ENCODE data around the gene UGT1A8.
"Not testable (repeated sequence)": the region's sequence is repeated elsewhere in the genome, so short reads cannot be mapped to it uniquely, and the experiment has no call there.

The UGT1A8 gene

DNA sequence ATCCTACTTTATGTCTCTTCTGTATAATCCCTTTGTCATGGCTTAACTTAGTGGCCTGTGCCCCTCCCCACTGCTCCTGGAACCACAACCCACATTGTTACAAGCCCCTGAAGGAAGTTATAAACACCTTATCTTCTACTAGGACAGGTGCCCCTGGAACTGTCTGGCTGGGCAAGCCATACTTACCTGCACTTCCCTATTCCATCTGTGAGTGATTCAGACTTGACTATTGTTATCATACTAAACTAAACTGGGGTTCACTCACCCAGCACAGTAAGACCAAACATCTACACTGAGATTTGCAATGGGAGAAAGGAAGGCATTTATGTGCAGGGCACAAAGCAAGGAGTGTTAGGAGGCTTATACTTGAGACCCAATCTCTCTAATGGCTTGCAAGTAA lies 71.6 kb downstream of the UGT1A8 start:
- FAIRE-seq = no peak

DNA sequence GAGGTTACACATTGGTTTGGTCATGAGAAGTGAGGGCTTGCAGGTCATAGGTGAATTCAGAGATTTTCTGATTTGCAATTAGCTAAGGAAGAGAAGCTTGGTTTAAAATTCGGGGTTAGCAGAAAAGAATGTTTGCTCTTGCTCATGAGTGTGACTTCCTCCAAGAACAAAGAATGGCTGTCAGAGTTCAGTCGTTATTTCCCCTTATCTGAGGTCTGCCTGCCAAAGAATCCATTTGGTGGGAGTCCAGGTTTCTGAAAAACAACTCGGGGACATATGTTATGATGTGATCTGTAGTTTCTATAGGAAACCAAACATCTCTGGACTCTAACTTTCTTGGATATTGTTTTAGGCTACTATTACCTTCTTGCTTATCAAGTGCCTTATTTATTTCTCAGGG lies 72.1 kb downstream of the UGT1A8 start:
- FAIRE-seq = no peak

DNA sequence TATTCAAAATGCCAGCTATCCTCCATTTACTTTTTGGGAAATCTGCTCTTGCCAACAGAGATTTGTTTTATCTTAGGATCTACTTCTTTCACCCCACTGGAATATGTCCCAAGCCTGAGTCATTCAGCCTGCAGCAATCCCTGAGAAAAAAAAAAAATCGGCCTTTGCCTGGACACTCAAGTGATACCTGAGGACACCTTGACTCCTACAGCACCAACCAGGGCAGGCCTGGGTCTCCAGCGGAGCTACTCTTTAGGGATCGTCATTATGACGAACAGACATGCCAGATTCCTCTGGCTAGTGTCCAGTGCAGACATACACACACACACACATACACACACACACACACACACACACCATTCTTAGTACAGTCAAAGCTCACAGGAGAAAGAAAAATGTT lies 73.0 kb downstream of the UGT1A8 start:
- no peak for FAIRE-seq

DNA sequence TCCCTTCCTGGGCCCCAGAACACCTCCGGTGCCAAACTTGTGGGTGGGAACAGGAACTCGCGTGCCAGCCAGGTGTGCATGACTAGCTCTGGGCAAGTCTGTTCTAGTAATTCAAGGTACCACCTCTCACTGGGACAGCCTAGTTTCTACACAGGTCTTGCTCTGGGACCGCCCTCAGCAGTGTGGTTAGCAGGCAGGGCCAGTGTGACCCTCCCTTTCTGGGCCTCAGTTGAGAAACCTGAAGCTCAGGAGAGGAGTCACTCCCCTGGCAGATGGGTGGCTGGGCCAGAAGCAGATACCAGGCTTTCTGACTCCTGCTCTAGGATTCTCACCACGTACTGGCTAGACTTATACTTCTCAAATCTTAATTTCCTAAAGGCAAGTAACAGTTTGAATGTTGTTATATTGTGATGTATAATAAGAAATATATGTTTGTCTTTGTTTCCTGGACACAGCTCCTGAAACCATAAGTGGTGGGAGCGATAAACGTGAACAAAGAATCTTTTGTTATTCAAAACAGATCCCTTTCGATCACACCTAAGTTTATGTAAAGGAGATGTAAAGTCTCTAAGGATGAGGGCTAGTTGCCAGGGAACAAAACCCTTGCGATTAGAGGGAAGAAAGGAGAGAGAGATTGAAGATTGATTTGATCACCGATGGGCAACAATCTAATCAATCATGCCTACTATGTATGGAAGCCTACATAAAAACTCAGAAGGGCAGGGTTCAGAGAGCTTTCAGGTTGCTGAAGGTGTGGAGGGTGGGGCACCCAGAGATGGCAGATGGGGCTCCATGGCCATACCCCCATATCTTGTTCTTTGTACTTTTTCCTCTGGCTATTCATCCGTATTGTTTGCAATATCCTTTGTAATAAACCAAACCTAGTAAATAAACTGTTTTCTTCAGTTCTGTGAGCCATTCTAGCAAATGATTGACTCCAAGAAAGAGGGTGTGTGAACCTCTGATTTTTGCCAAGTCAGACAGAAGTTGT lies 74.3 kb downstream of the UGT1A8 start:
- no peak for FAIRE-seq

DNA sequence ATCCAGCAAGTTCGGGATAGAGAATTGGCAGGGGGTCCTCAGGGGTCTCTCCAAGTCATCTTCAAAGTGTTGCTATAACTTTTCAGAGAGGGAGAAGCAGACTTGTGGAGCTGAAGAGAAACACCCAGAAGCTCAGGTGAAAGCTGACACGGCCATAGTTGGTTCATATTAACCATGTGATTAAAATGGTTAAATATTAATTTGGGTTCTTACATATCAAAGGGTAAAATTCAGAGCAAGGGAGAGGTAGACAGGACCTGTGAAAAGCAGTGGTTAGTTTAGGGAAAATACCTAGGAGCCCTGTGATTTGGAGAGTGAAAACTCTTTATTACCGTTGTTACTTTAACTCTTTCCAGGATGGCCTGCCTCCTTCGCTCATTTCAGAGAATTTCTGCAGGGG lies 75.2 kb downstream of the UGT1A8 start, which contains the start of gene UGT1A6:
Gene UGT1A6 (plus strand): TSS at position 243 of the 400 bp plus-strand sequence. CDS start 115 bp downstream, at position 358.
- FAIRE-seq = no peak

DNA sequence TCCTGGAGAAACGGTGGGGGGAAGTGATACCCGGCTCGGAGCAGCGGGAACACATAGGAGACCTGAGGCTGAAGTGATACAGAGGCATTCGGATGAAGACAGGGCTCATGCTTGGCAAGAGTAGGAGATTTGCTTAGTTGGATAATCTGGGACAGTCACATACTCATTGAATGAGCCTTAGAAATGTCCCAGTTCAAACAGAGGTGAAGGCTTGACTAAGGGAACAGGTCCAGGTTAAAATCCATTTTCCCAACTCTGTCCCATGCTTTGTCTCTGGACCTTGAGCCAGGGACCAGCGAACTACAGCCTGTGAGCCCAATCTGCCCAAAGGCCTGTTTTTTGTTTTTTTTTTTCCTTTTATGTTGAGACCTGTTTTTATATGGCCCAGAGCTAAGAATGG lies 76.5 kb downstream of the UGT1A8 start:
- FAIRE-seq = no peak

DNA sequence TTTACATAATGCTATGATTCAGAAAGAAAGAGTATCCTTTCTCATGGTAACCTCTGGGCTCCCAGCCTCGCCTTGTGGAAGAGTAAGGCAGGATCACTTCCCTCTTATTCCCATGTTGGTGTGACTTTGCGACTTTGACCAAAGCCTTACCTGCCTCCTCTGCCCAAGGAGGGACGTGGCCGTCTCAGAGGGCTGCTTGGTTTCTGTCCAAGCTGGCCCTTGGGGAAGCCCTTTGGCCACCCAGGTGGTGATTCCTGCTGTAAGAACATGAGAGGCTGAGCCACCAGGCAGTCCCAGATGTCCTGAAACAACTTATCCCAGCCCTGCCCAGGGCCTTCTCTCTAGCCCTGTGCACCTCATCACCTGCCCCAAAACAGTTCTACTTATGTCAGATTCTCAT lies 81.3 kb downstream of the UGT1A8 start:
- no peak for FAIRE-seq

DNA sequence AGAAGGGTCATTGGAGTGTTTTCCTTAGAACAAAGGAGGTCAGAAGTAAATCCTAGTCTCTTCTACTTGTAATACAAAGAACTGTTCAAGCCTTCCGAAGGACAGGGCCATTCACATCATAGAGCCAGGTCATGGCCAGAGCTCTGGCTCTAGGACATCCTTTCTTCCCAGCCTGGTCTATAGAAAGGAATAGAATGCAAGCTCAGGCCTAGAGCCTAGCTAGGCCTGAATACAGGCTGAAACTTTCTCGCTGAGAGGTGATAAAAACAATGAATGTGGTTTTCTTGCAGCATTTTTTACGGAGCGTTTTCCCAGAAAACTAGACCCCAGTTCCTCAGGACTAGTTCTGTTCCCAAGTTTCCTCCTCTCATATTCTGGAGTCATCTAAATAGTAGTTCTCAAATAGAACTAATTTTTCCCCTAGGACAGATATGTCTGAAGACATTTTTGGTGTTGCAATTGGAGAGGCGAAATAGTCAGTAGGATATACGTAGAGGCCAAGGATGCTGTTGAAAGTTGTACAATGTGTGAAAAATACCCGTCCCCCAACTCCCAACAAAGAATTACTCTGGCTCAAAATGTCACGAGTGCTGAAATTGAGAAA lies 82.1 kb downstream of the UGT1A8 start:
- FAIRE-seq = no peak

DNA sequence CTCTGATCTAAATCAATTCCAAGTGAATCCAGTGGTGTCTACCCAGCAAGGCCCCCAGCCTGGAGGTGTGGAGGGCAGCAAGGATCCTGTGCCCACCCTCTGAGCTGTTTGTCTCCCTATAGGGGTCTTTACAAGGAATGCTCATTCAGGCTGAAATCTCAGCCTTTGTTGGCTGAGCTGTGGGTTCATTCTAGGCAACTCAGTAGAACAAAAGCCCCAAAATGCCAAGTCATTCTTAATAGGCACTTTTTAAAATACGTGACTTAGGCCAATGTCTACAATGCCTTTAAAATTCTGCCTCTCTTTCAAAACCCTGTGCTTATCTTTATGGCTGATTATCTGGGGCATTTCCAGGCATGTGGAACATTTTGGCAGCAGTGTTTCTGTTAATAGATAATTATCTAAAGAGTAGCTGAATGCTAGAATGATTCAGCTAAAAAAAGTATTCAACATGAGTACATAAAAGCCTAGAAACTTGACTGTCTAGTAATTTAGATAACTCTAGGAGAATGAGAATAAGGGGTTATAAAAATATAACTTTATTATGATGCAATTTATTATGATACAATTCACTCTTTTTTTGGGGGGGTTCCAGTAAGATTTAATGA lies 82.7 kb downstream of the UGT1A8 start:
- no peak for FAIRE-seq

DNA sequence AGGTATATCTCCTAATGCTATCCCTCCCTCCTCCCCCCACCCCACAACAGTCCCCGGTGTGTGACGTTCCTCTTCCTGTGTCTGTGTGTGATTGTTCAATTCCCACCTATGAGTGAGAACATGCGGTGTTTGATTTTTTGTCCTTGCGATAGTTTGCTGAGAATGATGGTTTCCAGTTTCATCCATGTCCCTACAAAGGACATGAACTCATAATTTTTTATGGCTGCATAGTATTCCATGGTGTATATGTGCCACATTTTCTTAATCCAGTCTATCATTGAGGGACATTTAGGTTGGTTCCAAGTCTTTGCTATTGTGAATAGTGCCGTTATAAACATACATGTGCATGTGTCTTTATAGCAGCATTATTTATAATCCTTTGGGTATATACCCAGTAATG lies 83.4 kb downstream of the UGT1A8 start:
- not testable (repeated sequence) for FAIRE-seq

DNA sequence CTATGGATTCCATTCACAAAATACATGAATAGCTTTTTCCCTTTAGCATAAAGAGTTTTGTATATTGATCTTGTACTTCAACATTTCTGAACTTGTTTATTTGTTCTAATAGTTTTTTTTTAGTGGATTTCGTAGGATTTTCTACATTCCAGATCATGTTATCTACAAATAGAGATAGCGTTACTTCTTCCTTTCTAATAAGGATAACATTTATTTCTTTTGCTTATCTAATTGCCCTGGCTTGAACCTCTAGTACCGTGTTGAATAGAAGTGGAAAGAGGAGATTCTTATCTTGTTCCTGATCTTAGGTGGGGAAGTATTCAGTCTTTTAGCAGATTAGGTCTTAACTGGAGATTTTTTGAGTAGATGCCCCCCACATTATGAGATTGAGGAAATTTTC lies 84.8 kb downstream of the UGT1A8 start:
- FAIRE-seq = no peak

DNA sequence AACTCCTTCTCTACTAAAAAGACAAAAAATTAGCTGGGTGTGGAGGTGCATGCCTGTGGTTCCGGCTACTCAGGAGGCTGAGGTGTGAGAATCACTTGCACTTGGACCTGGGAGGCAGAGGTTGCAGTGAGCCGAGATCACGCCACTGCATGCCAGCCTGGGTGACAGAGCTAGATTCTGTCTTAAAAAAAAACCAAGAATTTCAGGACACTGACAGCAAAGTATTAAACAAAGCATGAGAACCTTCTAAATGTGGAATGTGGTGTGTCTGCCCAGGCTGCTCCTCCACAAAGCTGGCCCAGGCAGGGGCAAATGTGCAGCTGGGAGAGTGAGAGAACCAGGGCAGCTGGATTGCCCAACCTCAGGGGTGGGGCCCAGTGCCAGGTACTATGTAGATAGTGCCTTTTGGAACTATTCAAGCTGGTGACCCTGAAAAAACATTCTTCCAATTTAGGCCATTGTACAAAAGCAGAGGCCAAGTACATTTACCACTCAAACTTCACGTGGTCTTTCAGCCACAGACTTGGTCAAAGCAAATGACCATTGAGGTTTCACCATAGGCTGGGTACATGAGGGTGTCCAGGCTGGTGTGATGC lies 88.6 kb downstream of the UGT1A8 start:
- no peak for FAIRE-seq

DNA sequence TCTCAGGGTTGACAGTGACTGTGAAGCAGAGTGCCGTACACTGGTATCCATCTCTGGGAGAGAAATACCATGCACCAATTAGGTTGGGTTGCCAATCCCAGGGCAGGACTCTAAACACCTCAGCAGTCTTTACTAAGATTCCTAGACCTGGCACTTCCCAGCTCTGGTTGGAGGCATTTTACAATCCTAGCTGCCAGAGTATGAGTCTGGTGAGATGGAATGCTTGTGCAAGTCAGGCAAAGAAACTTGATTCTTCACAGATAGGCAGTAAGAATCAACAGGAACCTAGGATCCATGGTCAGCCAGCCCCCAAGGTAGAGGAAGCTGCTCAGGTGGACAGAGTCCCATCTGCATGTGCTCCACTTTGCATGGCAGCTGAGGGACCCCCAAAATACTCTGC lies 89.3 kb downstream of the UGT1A8 start:
- no peak for FAIRE-seq

DNA sequence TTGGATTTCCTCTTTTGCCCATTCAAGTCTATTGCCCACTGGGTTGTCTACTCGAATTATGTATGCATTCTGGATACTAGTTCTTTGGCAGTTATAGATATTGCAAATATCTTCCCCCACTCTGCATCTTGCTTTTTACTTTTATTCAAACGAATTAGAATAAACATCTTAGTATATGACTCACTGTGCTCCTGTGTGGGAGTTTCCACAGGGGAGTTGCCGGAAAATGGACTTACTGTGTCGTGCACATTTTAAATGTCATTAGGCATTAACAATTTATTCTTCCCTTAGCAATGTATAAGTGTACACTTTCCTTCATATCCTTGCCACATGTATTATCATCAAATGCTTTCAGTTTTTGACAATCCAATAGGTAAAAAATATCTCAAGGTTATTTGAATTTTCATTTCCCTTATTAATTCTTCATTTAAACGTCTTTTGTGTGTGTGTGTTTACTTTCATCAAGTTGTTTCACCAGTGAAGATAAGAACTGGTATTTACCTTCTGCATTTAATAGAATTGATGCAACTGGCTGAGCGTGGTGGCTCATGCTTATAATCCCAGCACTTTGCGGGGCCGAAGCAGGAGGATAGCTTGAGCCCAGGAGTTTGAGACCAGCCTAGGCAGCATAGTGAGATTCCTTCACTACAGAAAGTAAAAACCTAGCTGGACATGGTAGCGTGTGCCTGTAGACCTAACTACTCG lies 90.7 kb downstream of the UGT1A8 start:
- no peak for FAIRE-seq

DNA sequence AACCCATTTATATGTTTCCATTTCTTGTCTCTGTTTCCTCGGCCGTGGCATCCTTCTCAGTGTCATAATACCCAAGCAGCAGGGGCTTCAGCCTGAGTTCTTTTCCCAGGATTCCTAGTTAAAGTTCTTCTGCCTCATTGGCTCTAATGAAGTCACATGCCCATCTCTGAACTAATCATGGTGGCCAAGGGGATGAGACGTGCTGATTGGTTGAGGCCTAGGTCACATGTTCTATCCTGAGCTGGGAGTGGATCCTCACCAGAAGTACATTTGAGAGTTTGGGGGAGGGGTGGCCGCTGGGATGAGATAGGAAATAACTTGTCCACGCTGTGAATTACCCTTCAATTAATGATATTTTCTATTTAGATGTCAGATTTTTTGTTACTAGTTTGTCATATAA lies 91.5 kb downstream of the UGT1A8 start:
- FAIRE-seq = no peak

DNA sequence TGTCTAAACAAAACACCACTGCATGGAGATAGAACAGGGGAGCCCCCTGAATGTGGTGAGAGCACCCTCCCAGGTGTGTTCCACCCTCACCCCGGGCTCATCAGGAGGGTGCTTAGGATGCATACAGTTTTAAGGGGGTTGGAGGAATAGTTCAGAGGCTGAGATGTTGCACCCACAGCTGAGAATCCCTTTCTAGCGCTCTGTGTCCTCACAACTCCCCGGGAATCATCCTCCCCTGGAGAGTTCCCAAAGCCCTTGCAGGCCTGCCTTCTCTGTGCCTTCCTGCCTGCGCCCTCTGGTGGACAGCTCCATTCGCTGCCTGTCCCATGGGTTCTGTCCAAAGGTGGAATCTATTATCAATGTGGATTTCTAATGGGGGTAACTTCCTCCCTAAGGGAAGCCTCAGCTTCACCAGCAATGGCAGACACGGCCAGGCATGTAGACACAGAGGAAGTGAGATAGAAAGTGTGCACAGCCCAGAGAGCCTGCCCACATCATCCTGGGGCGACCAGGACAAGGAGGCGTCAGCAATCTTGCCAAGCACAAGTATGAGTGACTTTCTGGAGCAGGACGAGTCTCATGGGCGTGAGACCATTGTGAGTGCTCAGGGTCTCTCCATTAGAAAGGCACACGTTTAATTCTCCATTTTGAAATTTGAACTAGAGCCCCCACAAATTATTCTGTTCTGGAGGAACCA lies 94.0 kb downstream of the UGT1A8 start:
- FAIRE-seq = no peak

DNA sequence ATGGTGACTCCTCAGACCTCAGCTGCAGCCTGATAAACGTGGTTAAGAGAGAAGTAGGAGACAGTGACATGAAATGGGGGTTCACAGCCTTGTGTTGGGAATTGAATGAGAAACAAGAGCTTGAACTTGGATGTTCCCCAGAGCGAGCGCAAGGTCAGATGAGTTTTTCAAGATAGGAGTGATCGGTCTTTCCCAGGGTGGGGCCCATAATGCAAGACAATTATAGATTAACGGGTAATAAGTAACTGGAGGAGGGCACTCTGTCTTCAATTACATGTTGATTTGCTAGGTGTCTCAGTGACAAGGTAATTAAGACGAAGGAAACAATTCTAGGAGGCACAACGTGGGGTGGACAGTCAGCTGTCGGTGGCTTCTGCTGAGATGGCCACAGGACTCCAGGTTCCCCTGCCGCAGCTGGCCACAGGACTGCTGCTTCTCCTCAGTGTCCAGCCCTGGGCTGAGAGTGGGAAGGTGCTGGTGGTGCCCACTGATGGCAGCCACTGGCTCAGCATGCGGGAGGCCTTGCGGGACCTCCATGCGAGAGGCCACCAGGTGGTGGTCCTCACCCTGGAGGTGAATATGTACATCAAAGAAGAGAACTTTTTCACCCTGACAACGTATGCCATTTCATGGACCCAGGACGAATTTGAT lies 95.3 kb downstream of the UGT1A8 start, which contains the start of gene UGT1A5:
Gene UGT1A5 (plus strand): TSS at position 297 of the 651 bp plus-strand sequence. CDS start 85 bp downstream, at position 382.
- no peak for FAIRE-seq

DNA sequence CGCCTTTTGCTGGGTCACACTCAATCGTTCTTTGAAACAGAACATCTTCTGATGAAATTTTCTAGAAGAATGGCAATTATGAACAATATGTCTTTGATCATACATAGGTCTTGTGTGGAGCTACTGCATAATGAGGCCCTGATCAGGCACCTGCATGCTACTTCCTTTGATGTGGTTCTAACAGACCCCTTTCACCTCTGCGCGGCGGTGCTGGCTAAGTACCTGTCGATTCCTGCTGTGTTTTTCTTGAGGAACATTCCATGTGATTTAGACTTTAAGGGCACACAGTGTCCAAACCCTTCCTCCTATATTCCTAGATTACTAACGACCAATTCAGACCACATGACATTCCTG lies 95.8 kb downstream of the UGT1A8 start:
- FAIRE-seq = no peak

DNA sequence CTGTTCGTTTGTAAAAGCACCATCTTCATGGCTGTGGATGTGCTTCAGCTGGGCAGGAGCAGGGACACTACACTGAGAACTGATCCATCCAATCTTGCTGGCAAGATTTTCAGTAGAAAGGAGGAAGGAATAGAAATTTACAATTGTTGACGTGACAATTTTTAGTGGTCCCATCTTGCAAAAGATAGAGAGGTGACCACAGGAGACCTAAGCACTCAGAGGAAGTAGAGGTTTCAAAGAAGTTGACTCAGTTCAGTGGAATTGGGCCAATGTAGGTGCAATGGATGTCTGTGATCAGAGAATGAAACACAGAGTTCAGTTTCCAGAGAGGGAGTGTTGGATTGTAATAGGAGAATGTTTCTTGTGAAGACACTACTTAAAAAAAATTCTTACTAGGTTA lies 96.7 kb downstream of the UGT1A8 start:
- no peak for FAIRE-seq

DNA sequence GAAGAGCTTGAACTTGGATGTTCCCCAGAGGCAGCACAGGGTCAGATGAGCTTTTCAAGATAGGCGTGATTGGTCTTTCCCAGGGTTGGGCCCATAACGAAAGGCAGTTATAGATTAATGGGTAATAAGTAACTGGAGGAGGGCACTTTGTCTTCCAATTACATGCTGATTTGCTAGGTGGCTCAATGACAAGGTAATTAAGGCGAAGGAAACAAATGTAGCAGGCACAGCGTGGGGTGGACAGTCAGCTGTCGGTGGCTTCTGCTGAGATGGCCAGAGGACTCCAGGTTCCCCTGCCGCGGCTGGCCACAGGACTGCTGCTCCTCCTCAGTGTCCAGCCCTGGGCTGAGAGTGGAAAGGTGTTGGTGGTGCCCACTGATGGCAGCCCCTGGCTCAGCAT lies 101.1 kb downstream of the UGT1A8 start, which contains the start of gene UGT1A4:
Gene UGT1A4 (plus strand): TSS at position 185 of the 400 bp plus-strand sequence. CDS start 85 bp downstream, at position 270.
- no peak for FAIRE-seq

DNA sequence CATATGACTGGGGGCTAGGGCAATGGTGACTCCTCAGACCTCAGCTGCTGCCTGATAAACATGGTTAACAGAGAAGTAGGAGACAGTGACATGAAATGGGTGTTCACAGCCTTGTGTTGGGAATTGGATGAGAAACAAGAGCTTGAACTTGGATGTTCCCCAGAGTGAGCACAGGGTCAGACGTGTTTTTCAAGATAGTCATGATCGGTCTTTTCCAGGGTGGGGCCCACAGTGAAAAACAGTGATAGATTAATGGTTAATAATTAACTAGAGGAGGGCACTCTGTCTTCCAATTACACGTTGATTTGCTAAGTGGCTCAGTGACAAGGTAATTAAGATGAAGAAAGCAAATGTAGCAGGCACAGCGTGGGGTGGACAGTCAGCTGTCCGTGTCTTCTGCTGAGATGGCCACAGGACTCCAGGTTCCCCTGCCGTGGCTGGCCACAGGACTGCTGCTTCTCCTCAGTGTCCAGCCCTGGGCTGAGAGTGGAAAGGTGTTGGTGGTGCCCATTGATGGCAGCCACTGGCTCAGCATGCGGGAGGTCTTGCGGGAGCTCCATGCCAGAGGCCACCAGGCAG lies 111.4 kb downstream of the UGT1A8 start, which contains the start of gene UGT1A3:
Gene UGT1A3 (plus strand): TSS at position 320 of the 579 bp plus-strand sequence. CDS start 85 bp downstream, at position 405.
- FAIRE-seq = no peak

Data from endometrium (tissue), 2 donors.